GM12891 (cell line): Measurements from ENCODE around the gene TRAPPC12.

Source experiments
- POLR2A ChIP-seq: IDR thresholded peaks from 2 replicates; pipeline ENCODE4 v1.6.1; 2011; ENCODE audit warnings: low read depth, low read length, control low read depth
- POLR2AphosphoS5 ChIP-seq: IDR thresholded peaks from 2 replicates; pipeline ENCODE4 v1.6.1; 2011; ENCODE audit warnings: low read depth, low read length, control low read depth
- TAF1 ChIP-seq: IDR thresholded peaks from 2 replicates; pipeline ENCODE4 v1.6.1; 2011; ENCODE audit warnings: low read depth, low read length, control low read depth

DNA sequence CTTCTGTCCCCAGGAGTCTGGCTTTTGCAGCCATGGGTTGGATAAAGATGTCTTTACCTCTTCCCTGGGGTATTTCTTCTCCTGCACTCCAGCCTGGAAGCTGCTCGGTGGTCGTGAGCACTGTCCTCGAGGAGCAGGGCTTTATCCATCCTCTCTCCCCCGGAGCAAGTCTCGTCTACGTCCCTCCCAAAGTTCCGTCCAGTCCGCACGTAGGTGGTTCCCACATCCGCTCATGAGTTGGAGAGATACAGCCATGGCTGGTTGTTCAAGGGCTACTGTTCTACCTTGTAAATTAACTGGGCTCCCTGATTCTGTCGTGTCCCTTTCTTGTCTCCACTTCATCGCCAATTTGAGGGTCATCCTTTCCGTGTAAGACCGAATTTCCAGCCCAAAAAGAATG is 47.1 kb downstream of the TRAPPC12 start:
- TF ChIP-seq TAF1 (no peak), POLR2A (no peak), POLR2AphosphoS5 (no peak)
